H1 (cell line): ENCODE results near the gene APOBEC3C. TPM values are rescaled to one million over a fixed set of nuclear protein-coding genes. Genes with fewer than 3 reads are reported as not detected.
"Not testable (repeated sequence)": the region's sequence is repeated elsewhere in the genome, so short reads cannot be mapped to it uniquely, and the experiment has no call there.

Experiments
- CTCF ChIA-PET: fragments of 300-600 bp; sonication (Branson Sonifier 250); formaldehyde crosslinking; loops from one replicate; lab custom pipeline; 2021; ENCODE audit not compliant: partially characterized antibody; lab: Charles Lee
- POLR2A ChIA-PET: fragments of 300-600 bp; sonication (Branson Sonifier 250); formaldehyde crosslinking; loops from one replicate; lab custom pipeline; 2021; ENCODE audit warnings: inconsistent platforms; ENCODE audit not compliant: partially characterized antibody; lab: Charles Lee
- DNase-seq, 2 experiments: peaks; one replicate each; pipeline versions ENCODE4 v3.0.0 to v3.0.0-alpha.2; 2010 to 2022; ENCODE audit warnings: low spot score in 2 of 2, low read depth in 1 of 2, mixed read lengths in 1 of 2
- FAIRE-seq: peaks from 2 replicates; lab custom pipeline; 2011; peaks lifted over from hg19 to GRCh38; lab: Jason Lieb, UNC
- H2AFZ ChIP-seq: 2 replicates; pipeline ENCODE4 v1.8.1; 2012; ENCODE audit warnings: low read length, inconsistent platforms
- H2AK5ac ChIP-seq: 2 replicates; pipeline ENCODE4 v1.6.1; 2013; ENCODE audit warnings: low read depth, low read length
- H2BK120ac ChIP-seq: replicated peaks from 2 replicates; pipeline ENCODE3; 2013; ENCODE audit warnings: low read depth, low read length, inconsistent platforms
- H2BK12ac ChIP-seq: 2 replicates; pipeline ENCODE4 v1.6.1; 2013; ENCODE audit warnings: low read depth, low read length
- H2BK15ac ChIP-seq: 2 replicates; pipeline ENCODE4 v1.6.1; 2013; ENCODE audit warnings: low read length
- H2BK20ac ChIP-seq: 2 replicates; pipeline ENCODE4 v1.6.1; 2013; ENCODE audit warnings: low read length
- H2BK5ac ChIP-seq: 2 replicates; pipeline ENCODE4 v1.6.1; 2013; ENCODE audit warnings: low read depth, low read length
- H3K14ac ChIP-seq: 2 replicates; pipeline ENCODE4 v1.6.1; 2013; ENCODE audit warnings: inconsistent platforms; ENCODE audit not compliant: insufficient read length
- H3K18ac ChIP-seq: 2 replicates; pipeline ENCODE4 v1.6.1; 2013; ENCODE audit warnings: low read length; ENCODE audit errors: extremely low read depth
- H3K23ac ChIP-seq: 2 replicates; pipeline ENCODE4 v1.6.1; 2013; ENCODE audit warnings: inconsistent platforms; ENCODE audit not compliant: insufficient read length
- H3K23me2 ChIP-seq: 2 replicates; pipeline ENCODE4 v1.6.1; 2013; ENCODE audit warnings: low read depth, low read length
- H3K27ac ChIP-seq: 2 replicates; pipeline ENCODE4 v1.6.1; 2011; ENCODE audit warnings: low read depth, low read length, inconsistent platforms
- H3K27me3 ChIP-seq, 4 experiments: replicated peaks in 1 of 4; 1 replicate in 1 of 4; 2 replicates in 3 of 4; pipeline versions ENCODE4 v1.6.1 to v1.8.1; 2011 to 2013; ENCODE audit warnings: low read length in 3 of 4, mild to moderate bottlenecking in 3 of 4, inconsistent platforms in 2 of 4, mixed read lengths in 2 of 4, moderate library complexity in 1 of 4; ENCODE audit not compliant: control insufficient read depth in 3 of 4, insufficient read depth in 3 of 4; ENCODE audit errors: extremely low read depth in 1 of 4
- H3K36me3 ChIP-seq, 4 experiments: 2 replicates each; pipeline versions ENCODE4 v1.6.1 to v1.8.1; 2011 to 2013; ENCODE audit warnings: mild to moderate bottlenecking in 4 of 4, low read length in 3 of 4, moderate library complexity in 2 of 4, control low read depth in 1 of 4, inconsistent platforms in 1 of 4; ENCODE audit not compliant: insufficient read depth in 4 of 4, control insufficient read depth in 2 of 4
- H3K4ac ChIP-seq: replicated peaks from 2 replicates; pipeline ENCODE3; 2013; ENCODE audit warnings: low read length, low read depth, mixed read lengths, inconsistent platforms; ENCODE audit not compliant: insufficient read length
- H3K4me1 ChIP-seq, 4 experiments: replicated peaks in 1 of 4; 1 replicate in 1 of 4; 2 replicates in 3 of 4; pipeline versions ENCODE4 v1.6.1 to v1.8.1; 2011 to 2013; ENCODE audit warnings: low read length in 3 of 4, inconsistent platforms in 2 of 4, mixed read lengths in 1 of 4; ENCODE audit not compliant: insufficient read depth in 4 of 4, control insufficient read depth in 3 of 4
- H3K4me2 ChIP-seq, 2 experiments: 2 replicates each; pipeline versions ENCODE4 v1.6.1 to v1.8.1; 2011 to 2013; ENCODE audit warnings: low read depth in 2 of 2, low read length in 2 of 2, control low read depth in 1 of 2, inconsistent platforms in 1 of 2, mild to moderate bottlenecking in 1 of 2; ENCODE audit not compliant: insufficient read depth in 1 of 2
- H3K4me3 ChIP-seq, 4 experiments: fragments of 200-600, 300-600 bp in 1 of 4; sonication (generic), shearing (Covaris generic), sonication (Bioruptor Twin) in 1 of 4; 2 replicates each; pipeline versions ENCODE4 v1.5.1 to v1.8.1; 2011 to 2016; ENCODE audit warnings: low read length in 4 of 4, low read depth in 3 of 4, control low read depth in 2 of 4, inconsistent platforms in 2 of 4, mild to moderate bottlenecking in 2 of 4, mixed read lengths in 1 of 4, moderate library complexity in 1 of 4; ENCODE audit not compliant: insufficient read depth in 2 of 4; ENCODE audit errors: extremely low read depth in 1 of 4
- H3K56ac ChIP-seq: replicated peaks from 2 replicates; pipeline ENCODE3; 2013; ENCODE audit warnings: low read depth, mild to moderate bottlenecking, mixed read lengths, low read length, inconsistent platforms; ENCODE audit not compliant: insufficient read length
- H3K79me1 ChIP-seq: 2 replicates; pipeline ENCODE4 v1.6.1; 2013; ENCODE audit warnings: low read depth, low read length, control low read depth
- H3K79me2 ChIP-seq, 2 experiments: 2 replicates each; pipeline versions ENCODE4 v1.6.1 to v1.8.1; 2012 to 2013; ENCODE audit warnings: low read length in 2 of 2, mild to moderate bottlenecking in 2 of 2, inconsistent platforms in 1 of 2; ENCODE audit not compliant: insufficient read depth in 2 of 2, control insufficient read depth in 1 of 2
- H3K9ac ChIP-seq, 4 experiments: replicated peaks in 1 of 4; 1 replicate in 1 of 4; 2 replicates in 3 of 4; pipeline versions ENCODE4 v1.6.1 to v1.8.1; 2011 to 2013; ENCODE audit warnings: low read depth in 3 of 4, low read length in 3 of 4, control low read depth in 2 of 4, mild to moderate bottlenecking in 2 of 4, moderate library complexity in 2 of 4, inconsistent platforms in 1 of 4; ENCODE audit errors: extremely low read depth in 1 of 4
- H3K9me3 ChIP-seq, 2 experiments: 2 replicates each; pipeline versions ENCODE4 v1.6.1 to v1.8.1; 2012 to 2013; ENCODE audit warnings: mild to moderate bottlenecking in 2 of 2, moderate library complexity in 2 of 2, control low read depth in 1 of 2, inconsistent platforms in 1 of 2, low read depth in 1 of 2, low read length in 1 of 2, mixed read lengths in 1 of 2; ENCODE audit not compliant: insufficient read depth in 2 of 2
- H4K20me1 ChIP-seq, 2 experiments: replicated peaks in 1 of 2; 2 replicates each; pipeline versions ENCODE3 to v1.8.1; 2011 to 2013; ENCODE audit warnings: inconsistent platforms in 2 of 2, low read length in 2 of 2, mild to moderate bottlenecking in 1 of 2; ENCODE audit not compliant: insufficient read depth in 2 of 2, control insufficient read depth in 1 of 2
- H4K5ac ChIP-seq: 2 replicates; pipeline ENCODE4 v1.6.1; 2013; ENCODE audit warnings: low read length, low read depth, mixed read lengths, inconsistent platforms; ENCODE audit not compliant: insufficient read length
- H4K8ac ChIP-seq: 2 replicates; pipeline ENCODE4 v1.8.0; 2013; ENCODE audit warnings: mild to moderate bottlenecking, moderate library complexity, low read length, inconsistent platforms; ENCODE audit not compliant: insufficient read depth; ENCODE audit errors: extremely low read depth
- H4K91ac ChIP-seq: replicated peaks from 2 replicates; pipeline ENCODE3; 2013; ENCODE audit warnings: low read length, mixed read lengths, inconsistent platforms; ENCODE audit not compliant: insufficient read length
- WGBS, 2 experiments: shearing (Covaris generic) in 1 of 2; methylation state at CpG; one replicate each; pipeline versions ENCODE4 v1.1.6 to v1.1.7; 2013 to 2015; ENCODE audit warnings: low lambda C conversion rate in 2 of 2, mixed read lengths in 2 of 2, inconsistent platforms in 1 of 2, low coverage in 1 of 2, missing lambda C conversion rate in 1 of 2; ENCODE audit not compliant: insufficient replicate concordance in 2 of 2, insufficient coverage in 1 of 2, insufficient read length in 1 of 2; ENCODE audit errors: extremely low coverage in 1 of 2, missing lambda C conversion rate in 1 of 2; 5-methylcytosine and 5-hydroxymethylcytosine counted together
- polyA plus RNA-seq, 7 experiments: library from polyadenylated mRNA; depleted of rRNA in 3 of 7; stranded (reverse) in 5 of 7; unstranded in 2 of 7; fragments of >200 nt in 5 of 7; fragments of 200-250 nt in 2 of 7; gene quantifications; 1 replicate in 5 of 7; 2 replicates in 1 of 7; 4 replicates in 1 of 7; pipeline versions ENCODE4 v1.2.1 to v1.2.3, GENCODE V29; 2011 to 2013; ENCODE audit warnings: missing spikeins in 2 of 7, mixed read lengths in 2 of 7
- total RNA-seq: library from RNA; stranded (reverse); fragmentation: NEBNext Ultra II Directional; extraction: Animal tissue kit (Norgen Biotek cat#: 25700); gene quantifications from 2 replicates; pipeline ENCODE4 v1.2.1, GENCODE V29; 2021

The APOBEC3C gene
- total and polyA plus RNA-seq, 2 of the 8 experiments (the other 6 are each of a cell fraction or from before 2014, with no cell fraction given) = 20.3 to 23.3 TPM

DNA sequence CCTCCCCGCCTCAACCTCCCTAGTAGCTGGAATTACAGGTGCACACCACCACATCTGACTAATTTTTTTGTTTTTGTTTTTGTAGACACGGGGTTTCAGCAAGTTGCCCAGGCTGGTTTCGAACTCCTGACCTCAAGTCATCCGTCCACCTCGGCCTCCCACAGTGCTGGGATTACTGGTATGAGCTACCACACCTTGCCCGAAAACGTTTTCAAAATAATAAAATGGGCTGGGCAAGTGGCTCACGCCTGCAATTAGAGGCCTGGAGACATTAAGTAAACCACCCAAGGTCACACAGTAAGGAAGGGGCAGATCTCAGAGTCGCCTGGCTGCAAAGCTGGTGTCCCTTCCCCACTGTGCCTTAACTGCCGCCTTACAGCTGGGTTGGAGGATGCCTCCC lies 33.5 kb upstream of the APOBEC3C start:
- not testable (repeated sequence) for H3K9ac ChIP-seq, H4K20me1 ChIP-seq, H3K79me2 ChIP-seq, H4K91ac ChIP-seq, H2BK5ac ChIP-seq, H2AFZ ChIP-seq, H2BK15ac ChIP-seq, H3K14ac ChIP-seq, H2BK12ac ChIP-seq, H4K5ac ChIP-seq, H3K23me2 ChIP-seq, H3K27me3 ChIP-seq, H2BK20ac ChIP-seq, H3K23ac ChIP-seq, H3K4ac ChIP-seq, H2AK5ac ChIP-seq, DNase-seq, H4K8ac ChIP-seq, H3K18ac ChIP-seq, H2BK120ac ChIP-seq, H3K27ac ChIP-seq, H3K79me1 ChIP-seq, FAIRE-seq, H3K36me3 ChIP-seq, H3K56ac ChIP-seq
- ChIA-PET CTCF (interaction anchor here (0.5 to 6.9 kb wide), 8 partner anchors 8 to 111 kb away, joined by 3 to 63 read pairs (median 4); no protein-coding TSS in a partner anchor), POLR2A (interaction anchor here (2.0 kb wide), 1 partner anchor 10 kb away, joined by 8 read pairs; no protein-coding TSS in a partner anchor)
- H3K4me2 ChIP-seq = 0 out of 4 replicates have a peak overlapping the region, but pooled peaks have one; percentile 10 to 26
- 0 out of 8 replicates have a peak overlapping the region, but pooled peaks of 1 of the 4 experiments have one; percentile 39 for H3K4me3 ChIP-seq
- peaks cover 0 to 16% (median 4%) of the 10 kb centered on the region in 4 experiments; a peak in 6 of 7 replicates for H3K4me1 ChIP-seq
- H3K9me3 ChIP-seq = peaks cover 12 to 29% of the 10 kb centered on the region in 2 experiments
- 75% methylated on average over 10 of the region's 10 CpGs; no CpG with 5 or more reads in 1 of the 2 experiments for WGBS, 2 experiments
